ENCODE measurements around the gene FARP1. TPM values are rescaled to one million over a fixed set of nuclear protein-coding genes. Genes with fewer than 3 reads are reported as not detected.

Gene FARP1
- total and polyA plus RNA-seq, 7 donors: 6.9 to 96.4 (median 32.9) TPM

DNA sequence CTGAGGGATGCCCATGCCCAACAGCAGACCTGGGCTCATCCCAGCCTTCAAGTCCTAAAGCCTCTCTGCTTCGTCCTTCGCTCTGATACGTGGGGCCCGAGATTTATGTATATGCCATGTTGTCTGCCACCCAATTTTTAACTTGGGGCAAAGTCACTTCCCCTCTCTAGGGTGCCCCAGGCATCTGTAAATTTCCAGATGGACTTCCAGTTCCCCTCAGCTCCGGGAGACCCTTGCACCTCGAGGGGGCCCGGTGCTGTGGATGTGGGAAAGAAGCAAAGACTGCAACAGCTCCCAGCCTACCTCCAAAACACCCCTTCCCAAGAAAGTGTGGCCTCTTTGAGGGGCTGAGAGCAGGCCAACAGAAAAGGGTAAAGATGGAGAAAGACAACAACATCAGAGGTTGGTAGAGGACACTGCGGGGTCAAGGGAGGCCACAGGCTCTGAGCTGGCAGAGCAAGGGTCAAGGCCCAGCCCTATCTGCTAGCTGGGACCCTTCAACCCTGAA, 336.7 kb downstream of the FARP1 start:
- intact Hi-C loops (cut with DNase I): no loop called here

DNA sequence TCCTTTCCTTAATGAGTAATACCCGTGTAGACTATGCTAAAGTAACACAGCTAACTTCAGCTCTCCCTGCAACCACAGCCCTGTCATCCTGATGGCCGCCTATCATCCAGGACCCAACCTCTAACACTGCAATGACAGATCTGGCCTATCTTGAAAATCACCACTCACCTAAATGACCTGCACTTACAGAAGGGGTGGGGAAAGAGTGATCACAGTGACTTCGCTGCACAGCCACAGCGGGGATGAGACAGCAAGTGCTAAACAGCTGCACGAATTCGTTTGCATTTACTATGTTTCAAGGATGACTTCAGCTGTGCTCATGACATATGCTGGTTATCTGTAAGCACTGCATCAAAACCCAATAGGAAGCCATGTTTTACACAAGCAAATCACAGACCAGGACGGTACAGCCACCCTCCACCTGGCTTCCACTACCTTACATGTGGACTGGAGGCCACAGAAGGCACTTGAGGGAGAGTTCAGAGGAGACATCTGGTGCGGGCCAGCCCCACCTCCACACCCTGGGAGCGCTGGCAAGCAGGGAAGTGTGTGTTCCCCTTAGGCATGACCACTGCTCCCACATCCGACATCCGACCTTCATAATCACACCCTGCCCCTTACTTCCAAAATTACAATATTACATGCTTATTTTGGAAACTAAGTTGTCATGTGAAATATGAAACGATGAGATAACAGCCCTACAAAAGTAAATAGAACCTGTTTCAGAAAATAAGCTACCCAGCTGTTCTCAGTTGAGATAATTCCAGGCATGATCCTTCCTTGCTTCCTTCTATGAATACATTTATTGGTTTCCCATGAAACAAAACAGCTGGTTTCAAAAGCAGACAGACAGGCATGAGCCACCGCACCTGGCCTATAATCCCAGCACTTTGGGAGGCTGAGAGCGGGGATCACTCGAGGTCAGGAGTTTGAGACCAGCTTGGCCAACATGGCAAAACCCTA, 338.3 kb downstream of the FARP1 start:
- H3K27me3 ChIP-seq: no peaks in the 10 kb centered on the region
- 63 to 70% methylated on average over 15 of the region's 15 CpGs for WGBS, 2 donors
- no peaks in the 10 kb centered on the region for H3K36me3 ChIP-seq
- peaks cover 0 to 100% (median 91%) of the 10 kb centered on the region in 4 donors for H3K4me1 ChIP-seq
- H3K9me3 ChIP-seq: no peaks in the 10 kb centered on the region
- no peak overlapping the region for H3K4me3 ChIP-seq
- TF ChIP-seq POLR2AphosphoS5 (IDR thresholded peaks at IDR 0.05) (peak in 2 of 4 donors; percentile 72 to 74), EP300 (IDR thresholded peaks at IDR 0.05) (peak in 2 of 4 donors; percentile 42 to 49), POLR2A (IDR thresholded peaks at IDR 0.05) (no peak)
- H3K27ac ChIP-seq: peak overlapping the region in 3 of 4 donors; percentile 78 to 88 (median 84)
- intact Hi-C loops (cut with DNase I): no loop called here
- peak; percentile 82 for DNase-seq

More for the DNA sequence above, 336.7 kb downstream of the FARP1 start:
- Histone ChIP-seq H3K27me3 (no peaks in the 10 kb centered on the region), H3K36me3 (peaks cover 0 to 5% (median 4%) of the 10 kb centered on the region in 4 donors), H3K4me1 (peaks cover 0 to 97% (median 89%) of the 10 kb centered on the region in 4 donors), H3K9me3 (no peaks in the 10 kb centered on the region), H3K27ac (peak overlapping the region in 3 of 4 donors; percentile 70 to 88 (median 84)), H3K4me3 (no peak overlapping the region)
- TF ChIP-seq POLR2A (IDR thresholded peaks at IDR 0.05): no peak
- TF ChIP-seq EP300 (IDR thresholded peaks at IDR 0.05): no peak
- no peak for TF ChIP-seq CTCF (IDR thresholded peaks at IDR 0.05)
- no peak for TF ChIP-seq POLR2AphosphoS5 (IDR thresholded peaks at IDR 0.05)
- 93 to 95% methylated on average over 8 of the region's 8 CpGs for WGBS, 2 donors
- peak; percentile 61 for DNase-seq

GRCh38 chr13:98482476-98483444, 339.9 kb downstream of the FARP1 start:
- H3K4me1 ChIP-seq: peaks cover 0 to 100% (median 96%) of the 10 kb centered on the region in 4 donors
- peak overlapping the region; percentile 73 to 88 (median 81) for H3K27ac ChIP-seq
- intact Hi-C loops (cut with DNase I): loop anchor here (2.0 kb wide), 2 partner anchors 32 to 94 kb away; partner anchors contain the start of gene STK24
- peak; percentile 94 for DNase-seq
- no peaks in the 10 kb centered on the region for H3K27me3 ChIP-seq
- 35 to 62% methylated on average over 28 of the region's 28 CpGs for whole genome bisulfite sequencing, 2 donors
- no peaks in the 10 kb centered on the region for H3K36me3 ChIP-seq
- H3K9me3 ChIP-seq: no peaks in the 10 kb centered on the region
- H3K4me3 ChIP-seq: no peak overlapping the region
- TF ChIP-seq POLR2A (IDR thresholded peaks at IDR 0.05) (no peak), POLR2AphosphoS5 (IDR thresholded peaks at IDR 0.05) (peak; percentile 68 to 82 (median 72)), CTCF (IDR thresholded peaks at IDR 0.05) (no peak), EP300 (IDR thresholded peaks at IDR 0.05) (peak; percentile 69 to 96 (median 88))

GRCh38 chr13:98483601-98484288, 340.9 kb downstream of the FARP1 start:
- H3K4me1 ChIP-seq: peaks cover 0 to 100% (median 96%) of the 10 kb centered on the region in 4 donors
- DNase-seq: no peak
- H3K36me3 ChIP-seq: no peaks in the 10 kb centered on the region
- TF ChIP-seq POLR2AphosphoS5 (IDR thresholded peaks at IDR 0.05): no peak
- TF ChIP-seq EP300 (IDR thresholded peaks at IDR 0.05): no peak
- TF ChIP-seq POLR2A (IDR thresholded peaks at IDR 0.05): no peak
- TF ChIP-seq CTCF (IDR thresholded peaks at IDR 0.05): no peak
- peak overlapping the region; percentile 73 to 88 (median 81) for H3K27ac ChIP-seq
- no peaks in the 10 kb centered on the region for H3K9me3 ChIP-seq
- 27 to 66% methylated on average over 14 of the region's 14 CpGs for WGBS, 2 donors
- intact Hi-C loops (cut with DNase I): loop anchor here (2.0 kb wide), 2 partner anchors 33 to 93 kb away; partner anchors contain the start of gene STK24
- no peak overlapping the region for H3K4me3 ChIP-seq
- no peaks in the 10 kb centered on the region for H3K27me3 ChIP-seq

Data from sigmoid colon (tissue), 7 donors.